ENCODE results near the gene BMP8A.

DNA sequence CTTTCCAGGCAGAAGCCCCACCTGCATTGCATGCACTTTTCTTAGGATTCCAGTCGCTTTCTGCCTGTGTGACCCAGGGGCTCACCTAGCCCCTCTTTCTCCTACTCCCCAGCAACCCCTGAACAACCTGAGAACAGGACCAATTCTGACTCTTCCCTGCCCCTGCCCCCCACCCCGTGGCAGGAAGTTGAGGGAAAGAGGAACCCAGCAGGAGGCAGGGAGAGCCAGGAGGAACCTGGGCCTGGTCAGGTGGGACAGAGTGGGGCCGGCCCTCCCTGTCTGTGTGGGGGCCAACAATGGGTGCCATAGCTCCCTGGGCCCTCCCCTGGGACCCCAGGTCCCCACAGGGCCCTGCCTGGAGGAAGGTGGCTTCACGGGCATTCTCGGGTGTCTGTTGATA lies 6.1 kb downstream of the BMP8A start:
- TF ChIP-seq, protein P1, sequence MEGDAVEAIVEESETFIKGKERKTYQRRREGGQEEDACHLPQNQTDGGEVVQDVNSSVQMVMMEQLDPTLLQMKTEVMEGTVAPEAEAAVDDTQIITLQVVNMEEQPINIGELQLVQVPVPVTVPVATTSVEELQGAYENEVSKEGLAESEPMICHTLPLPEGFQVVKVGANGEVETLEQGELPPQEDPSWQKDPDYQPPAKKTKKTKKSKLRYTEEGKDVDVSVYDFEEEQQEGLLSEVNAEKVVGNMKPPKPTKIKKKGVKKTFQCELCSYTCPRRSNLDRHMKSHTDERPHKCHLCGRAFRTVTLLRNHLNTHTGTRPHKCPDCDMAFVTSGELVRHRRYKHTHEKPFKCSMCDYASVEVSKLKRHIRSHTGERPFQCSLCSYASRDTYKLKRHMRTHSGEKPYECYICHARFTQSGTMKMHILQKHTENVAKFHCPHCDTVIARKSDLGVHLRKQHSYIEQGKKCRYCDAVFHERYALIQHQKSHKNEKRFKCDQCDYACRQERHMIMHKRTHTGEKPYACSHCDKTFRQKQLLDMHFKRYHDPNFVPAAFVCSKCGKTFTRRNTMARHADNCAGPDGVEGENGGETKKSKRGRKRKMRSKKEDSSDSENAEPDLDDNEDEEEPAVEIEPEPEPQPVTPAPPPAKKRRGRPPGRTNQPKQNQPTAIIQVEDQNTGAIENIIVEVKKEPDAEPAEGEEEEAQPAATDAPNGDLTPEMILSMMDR (IDR thresholded peaks at IDR 0.05; ENCODE audit: low read depth, low read length), result no peak
- no peak for TF ChIP-seq EZH2phosphoT487 (IDR thresholded peaks at IDR 0.05; ENCODE audit: low read depth)

Data from OCI-LY3 (cell line).